ENCODE results near the gene CRIP2.

DNA sequence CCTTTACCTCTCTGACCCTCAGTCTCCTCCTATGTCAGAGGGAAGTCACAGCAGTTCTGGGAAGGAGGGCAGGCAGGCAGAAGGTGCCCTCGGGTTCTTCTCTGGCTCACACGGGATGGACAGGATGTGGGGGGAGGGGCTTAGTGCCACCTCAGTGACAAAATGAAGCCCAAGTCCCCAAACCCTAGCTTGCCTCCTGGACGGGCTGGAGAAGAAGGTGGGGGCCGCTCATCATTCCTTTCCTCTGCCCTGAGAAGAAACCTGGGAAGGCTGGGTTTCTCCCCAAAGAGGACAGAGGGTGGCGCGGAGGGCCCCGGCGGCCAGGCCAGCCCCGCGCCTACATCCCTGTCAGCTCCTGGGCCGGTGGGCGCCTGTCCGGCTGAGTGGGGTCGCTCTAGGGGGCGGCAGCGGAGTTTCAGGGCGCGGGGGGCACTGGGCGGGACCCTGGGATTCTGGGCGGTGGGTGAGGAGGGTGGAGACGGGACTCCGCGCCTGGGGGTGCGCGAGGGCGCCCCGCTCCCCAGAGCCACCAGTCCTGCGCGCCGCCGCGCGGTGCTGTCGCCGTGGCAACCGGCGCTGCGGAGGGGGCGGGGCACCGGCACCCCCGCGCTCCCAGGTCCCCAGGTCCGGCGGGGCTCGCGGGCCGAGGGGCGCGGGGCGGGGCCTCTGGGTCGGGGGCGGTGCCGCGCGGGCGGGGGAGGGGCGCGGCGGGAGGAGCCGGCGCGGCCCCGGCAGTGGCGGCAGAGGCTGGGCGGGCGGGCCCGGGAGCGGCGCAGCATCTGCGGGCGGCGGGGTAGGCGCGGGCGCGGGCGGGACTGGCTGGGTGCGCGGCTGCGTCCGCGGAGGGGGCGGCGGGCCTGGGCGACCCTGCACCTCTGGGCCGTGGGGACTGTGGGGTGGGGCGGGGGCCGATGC is 51.5 kb downstream of the CRIP2 start, which contains the start of gene TMEM121:
- TF ChIP-seq POLR2A (IDR thresholded peaks at IDR 0.05) (no peak), POLR2AphosphoS5 (IDR thresholded peaks at IDR 0.05) (no peak)
- TF ChIP-seq, protein P1, sequence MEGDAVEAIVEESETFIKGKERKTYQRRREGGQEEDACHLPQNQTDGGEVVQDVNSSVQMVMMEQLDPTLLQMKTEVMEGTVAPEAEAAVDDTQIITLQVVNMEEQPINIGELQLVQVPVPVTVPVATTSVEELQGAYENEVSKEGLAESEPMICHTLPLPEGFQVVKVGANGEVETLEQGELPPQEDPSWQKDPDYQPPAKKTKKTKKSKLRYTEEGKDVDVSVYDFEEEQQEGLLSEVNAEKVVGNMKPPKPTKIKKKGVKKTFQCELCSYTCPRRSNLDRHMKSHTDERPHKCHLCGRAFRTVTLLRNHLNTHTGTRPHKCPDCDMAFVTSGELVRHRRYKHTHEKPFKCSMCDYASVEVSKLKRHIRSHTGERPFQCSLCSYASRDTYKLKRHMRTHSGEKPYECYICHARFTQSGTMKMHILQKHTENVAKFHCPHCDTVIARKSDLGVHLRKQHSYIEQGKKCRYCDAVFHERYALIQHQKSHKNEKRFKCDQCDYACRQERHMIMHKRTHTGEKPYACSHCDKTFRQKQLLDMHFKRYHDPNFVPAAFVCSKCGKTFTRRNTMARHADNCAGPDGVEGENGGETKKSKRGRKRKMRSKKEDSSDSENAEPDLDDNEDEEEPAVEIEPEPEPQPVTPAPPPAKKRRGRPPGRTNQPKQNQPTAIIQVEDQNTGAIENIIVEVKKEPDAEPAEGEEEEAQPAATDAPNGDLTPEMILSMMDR (IDR thresholded peaks at IDR 0.05), result no peak
